Neural progenitor cell (in vitro differentiated cells): ENCODE data around the gene KLHL7.

Experiments used
- CTCF ChIP-seq: fragments of 200-600 bp; sonication (generic); IDR thresholded peaks from 2 replicates; pipeline ENCODE4 v1.5.1; 2017; ENCODE audit warnings: antibody characterized with exemption, mild to moderate bottlenecking
- EZH2 ChIP-seq: fragments of 200-600 bp; sonication (generic); IDR thresholded peaks from 2 replicates; pipeline ENCODE4 v1.6.1; 2017; ENCODE audit warnings: antibody characterized with exemption, mild to moderate bottlenecking, moderate library complexity

GRCh38 chr7:23121165-23121564, 15.6 kb downstream of the KLHL7 start:
- no peak for TF ChIP-seq EZH2
- TF ChIP-seq CTCF: no peak
